ENCODE data around the gene AFF2. TPM values are rescaled to one million over a fixed set of nuclear protein-coding genes. Genes with fewer than 3 reads are reported as not detected.
A peak's percentile ranks its signal among the peaks of the same experiment; 100 is the strongest.

AFF2 gene
- total RNA-seq, 1 donor from 2014 or later: 3.4 TPM

GRCh38 chrX:148501386-148502066 is 1.1 kb downstream of the AFF2 start:
- ChIA-PET POLR2A (interaction anchor here (0.6 kb wide), 1 partner anchor 122 kb away, joined by 3 read pairs; no protein-coding TSS in a partner anchor), CTCF (interaction anchor here (0.7 to 1.6 kb wide), 2 partner anchors 29 to 495 kb away, joined by 3 read pairs; no protein-coding TSS in a partner anchor)
- peak overlapping the region; percentile 82 for H3K4me3 Mint-ChIP-seq
- no peaks in the 10 kb centered on the region for H3K9me3 Mint-ChIP-seq
- H3K4me1 Mint-ChIP-seq: peaks cover 5% of the 10 kb centered on the region
- intact Hi-C loops (cut with micrococcal nuclease): loop anchor here (1.0 to 5.0 kb wide), 3 partner anchors 43 to 120 kb away; no protein-coding TSS in a partner anchor
- H3K27me3 Mint-ChIP-seq: peaks cover 2% of the 10 kb centered on the region
- no peak for TF ChIP-seq CTCF (IDR thresholded peaks at IDR 0.05)
- DNase-seq (peak; percentile 27), ATAC-seq (ENCODE audit: low read depth) (no peak)
- H3K36me3 Mint-ChIP-seq (ENCODE audit: low read depth): no peaks in the 10 kb centered on the region
- H3K27ac Mint-ChIP-seq: peak overlapping the region; percentile 30

- Mint-ChIP-seq H3K9me3 (no peaks in the 10 kb centered on the region), H3K27ac (no peak overlapping the region), H3K4me3 (no peak overlapping the region), H3K36me3 (ENCODE audit: low read depth) (no peaks in the 10 kb centered on the region), H3K4me1 (peaks cover 5% of the 10 kb centered on the region), H3K27me3 (peaks cover 2% of the 10 kb centered on the region)
- intact Hi-C loops (cut with micrococcal nuclease): loop anchor here (5.0 kb wide), 1 partner anchor 87 kb away; no protein-coding TSS in a partner anchor
- ATAC-seq (ENCODE audit: low read depth): no peak
- no peak for TF ChIP-seq CTCF (IDR thresholded peaks at IDR 0.05)
- no peak for DNase-seq
- CTCF ChIA-PET: no interaction called here
- POLR2A ChIA-PET: no interaction called here
Observed at GRCh38 chrX:148504506-148504905, 4.1 kb downstream of the AFF2 start.

GRCh38 chrX:148507418-148507817 is 7.0 kb downstream of the AFF2 start:
- H3K4me3 Mint-ChIP-seq: no peak overlapping the region
- H3K4me1 Mint-ChIP-seq: no peaks in the 10 kb centered on the region
- CTCF ChIA-PET: no interaction called here
- no peak for TF ChIP-seq CTCF (IDR thresholded peaks at IDR 0.05)
- intact Hi-C loops (cut with micrococcal nuclease): no loop called here
- no peaks in the 10 kb centered on the region for H3K9me3 Mint-ChIP-seq
- H3K27ac Mint-ChIP-seq: no peak overlapping the region
- POLR2A ChIA-PET: no interaction called here
- no peak for DNase-seq
- no peaks in the 10 kb centered on the region for H3K36me3 Mint-ChIP-seq (ENCODE audit: low read depth)
- peaks cover 2% of the 10 kb centered on the region for H3K27me3 Mint-ChIP-seq
- ATAC-seq (ENCODE audit: low read depth): no peak

- no peak for ATAC-seq (ENCODE audit: low read depth)
- no peaks in the 10 kb centered on the region for H3K9me3 Mint-ChIP-seq
Observed at GRCh38 chrX:148512453-148512852, 12.0 kb downstream of the AFF2 start.

GRCh38 chrX:148513661-148514060 is 13.2 kb downstream of the AFF2 start:
- H3K4me3 Mint-ChIP-seq: no peak overlapping the region
- intact Hi-C loops (cut with micrococcal nuclease): no loop called here
- no peak for ATAC-seq (ENCODE audit: low read depth)
- H3K27me3 Mint-ChIP-seq: no peaks in the 10 kb centered on the region
- H3K36me3 Mint-ChIP-seq (ENCODE audit: low read depth): no peaks in the 10 kb centered on the region
- no peaks in the 10 kb centered on the region for H3K4me1 Mint-ChIP-seq
- no peaks in the 10 kb centered on the region for H3K9me3 Mint-ChIP-seq
- POLR2A ChIA-PET: no interaction called here
- H3K27ac Mint-ChIP-seq: no peak overlapping the region
- CTCF ChIA-PET: no interaction called here
- no peak for DNase-seq
- no peak for TF ChIP-seq CTCF (IDR thresholded peaks at IDR 0.05)

More at GRCh38 chrX:148512453-148512852, 12.0 kb downstream of the AFF2 start:
- Mint-ChIP-seq H3K4me3 (no peak overlapping the region), H3K4me1 (no peaks in the 10 kb centered on the region), H3K36me3 (ENCODE audit: low read depth) (no peaks in the 10 kb centered on the region), H3K27ac (no peak overlapping the region), H3K27me3 (no peaks in the 10 kb centered on the region)
- ChIA-PET CTCF (no interaction called here), POLR2A (no interaction called here)
- no peak for TF ChIP-seq CTCF (IDR thresholded peaks at IDR 0.05)
- DNase-seq: no peak
- intact Hi-C loops (cut with micrococcal nuclease): no loop called here
